GM21529 (cell line): ENCODE results near the gene CDH22.

ENCODE experiments used
- ATAC-seq: cut with Tn5 transposase; IDR thresholded peaks from one replicate; pipeline ENCODE4 v1.9.1; 2021; ENCODE audit not compliant: unreplicated experiment

The CDH22 gene

DNA sequence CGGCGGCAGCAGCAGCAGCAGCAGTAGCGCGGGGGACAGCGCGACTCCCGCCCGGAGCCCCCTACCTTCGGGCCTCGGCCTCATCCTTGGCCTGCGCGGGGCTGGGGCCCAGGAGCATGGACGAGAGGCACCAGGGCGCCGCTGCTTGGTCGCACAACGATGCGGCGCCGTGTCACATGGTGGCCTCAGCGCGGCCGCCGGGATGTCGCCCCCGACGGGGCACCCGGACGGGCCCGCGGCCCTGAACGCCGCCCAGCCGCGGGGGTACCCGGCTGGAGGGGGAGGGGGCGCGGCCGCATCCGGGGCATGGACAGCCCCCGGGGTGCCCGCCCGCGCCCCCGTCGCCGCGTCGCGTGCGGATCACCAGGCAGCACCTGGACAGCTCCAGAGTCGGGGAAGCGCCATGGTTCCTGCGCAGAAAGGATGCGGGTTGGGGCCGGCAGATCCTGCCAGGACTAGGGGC is 57.1 kb downstream of the CDH22 start:
- ATAC-seq, result no peak

DNA sequence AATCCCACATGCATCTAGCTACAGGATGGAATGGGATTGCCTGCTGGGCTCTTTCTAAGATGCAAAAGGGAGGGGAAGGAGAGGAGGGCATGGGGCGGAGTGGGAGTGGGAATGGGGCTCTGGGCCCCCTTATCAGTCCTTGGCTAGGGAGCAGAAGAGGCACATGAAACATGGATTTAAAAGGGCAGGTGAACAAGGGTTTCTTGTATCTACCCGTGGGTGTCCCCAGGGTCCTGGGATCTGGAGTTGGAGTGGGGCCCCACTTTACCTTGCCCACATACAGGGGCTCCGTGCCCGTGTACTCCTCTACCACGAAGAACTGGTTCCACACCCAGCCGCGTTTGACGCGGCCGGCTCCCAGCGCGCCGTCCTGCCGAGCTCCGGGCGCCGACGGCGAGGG is 57.5 kb downstream of the CDH22 start:
- no peak for ATAC-seq

DNA sequence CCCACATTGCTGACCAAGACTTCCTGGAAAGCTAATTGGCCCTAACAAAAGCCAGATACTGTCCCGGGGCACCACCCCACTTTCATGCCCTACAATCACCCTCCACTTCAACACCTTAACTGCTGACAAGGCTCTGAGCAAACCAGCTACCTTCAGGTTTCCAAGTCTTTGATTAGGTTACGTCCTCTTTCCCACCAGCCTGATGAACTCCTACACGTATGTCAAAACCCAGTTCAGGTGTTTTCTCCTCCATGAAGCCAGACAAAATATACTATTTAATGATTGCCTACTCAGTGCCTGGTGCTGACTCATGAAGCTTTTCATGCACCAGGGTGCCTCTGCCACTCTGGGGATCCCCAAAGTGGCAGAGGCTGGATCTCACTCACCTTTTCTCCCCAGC is 58.6 kb downstream of the CDH22 start:
- no peak for ATAC-seq

DNA sequence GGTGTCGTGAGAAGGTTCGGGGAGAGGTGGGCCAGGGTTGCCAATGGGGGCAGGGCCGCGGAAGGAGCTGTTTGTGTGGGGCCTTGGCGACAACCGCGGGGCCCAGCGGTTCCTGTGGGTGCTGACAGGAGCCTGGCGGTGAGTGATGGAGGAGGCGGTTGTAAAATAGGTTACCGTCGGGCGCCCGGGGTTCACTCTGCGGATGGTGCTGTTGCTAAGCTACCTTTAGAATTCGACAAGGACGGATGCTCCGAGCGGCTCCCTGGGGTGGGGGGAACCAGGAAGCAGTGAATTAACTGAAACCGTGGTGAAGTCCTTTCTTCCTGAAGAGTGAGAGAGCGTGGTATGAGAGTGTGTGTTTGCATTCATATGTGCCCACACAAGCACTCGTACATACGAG is 61.7 kb downstream of the CDH22 start:
- no peak for ATAC-seq

DNA sequence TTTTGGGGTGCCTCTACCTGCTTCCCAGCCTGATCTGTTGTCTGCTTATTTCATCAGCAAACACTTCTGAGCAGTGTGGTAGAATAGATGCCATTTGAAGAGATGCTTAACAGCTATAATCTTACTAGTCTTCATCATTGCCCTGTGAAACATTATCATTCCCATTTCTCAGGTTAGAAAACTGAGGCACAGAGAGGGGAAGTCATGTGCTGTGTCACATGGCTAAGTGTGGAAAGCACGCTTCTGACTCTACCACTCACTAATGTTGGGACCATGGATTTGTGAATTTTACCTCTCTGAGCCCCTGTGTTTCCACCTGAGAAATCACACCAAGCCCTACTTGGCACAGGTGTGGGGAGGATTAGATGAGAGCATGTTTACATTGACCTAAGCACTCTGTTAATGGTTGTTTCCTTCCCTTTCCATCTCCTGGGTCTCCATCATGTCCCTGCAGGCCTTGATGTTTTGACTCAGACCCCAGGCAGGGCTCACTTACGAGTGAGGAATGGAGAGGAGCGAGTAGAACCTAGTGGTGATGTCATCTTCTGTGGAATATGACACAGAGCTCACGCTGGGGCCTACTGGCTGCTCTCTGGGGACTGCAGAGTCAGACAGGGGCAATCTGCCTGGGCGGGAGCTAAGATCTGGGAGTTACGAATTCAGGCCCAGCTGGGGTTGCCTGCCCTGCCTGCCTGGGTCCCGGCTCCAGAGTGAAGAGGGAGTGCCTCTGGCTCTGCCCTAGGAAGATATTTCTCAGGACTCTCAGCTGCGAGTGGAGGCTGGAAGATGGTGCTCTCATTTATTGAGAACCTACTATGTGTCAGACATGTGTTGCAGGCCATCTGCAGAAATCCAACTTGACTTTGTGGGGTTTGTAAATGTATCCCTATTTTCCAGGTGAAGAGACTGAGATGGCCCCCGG is 64.3 kb downstream of the CDH22 start:
- no peak for ATAC-seq

DNA sequence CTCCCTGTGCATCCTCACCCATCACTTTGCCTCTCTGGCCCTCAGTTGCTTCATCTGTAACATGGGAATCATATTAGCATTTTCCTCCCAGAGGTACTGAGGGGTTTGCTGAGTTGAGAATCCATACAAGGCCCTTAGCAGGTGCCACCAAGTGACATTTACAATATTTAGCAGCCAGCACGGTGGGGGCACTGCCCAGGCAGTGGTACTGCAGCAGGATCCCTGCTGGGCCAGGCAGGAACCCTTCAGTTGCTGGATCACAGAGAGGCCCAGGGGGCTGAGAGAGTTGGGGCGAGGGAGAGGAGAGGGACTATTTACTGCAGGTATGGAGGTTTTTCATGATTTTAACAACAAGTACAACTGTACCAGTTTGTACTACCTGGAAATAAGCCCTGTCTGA is 65.9 kb downstream of the CDH22 start:
- ATAC-seq, result no peak

DNA sequence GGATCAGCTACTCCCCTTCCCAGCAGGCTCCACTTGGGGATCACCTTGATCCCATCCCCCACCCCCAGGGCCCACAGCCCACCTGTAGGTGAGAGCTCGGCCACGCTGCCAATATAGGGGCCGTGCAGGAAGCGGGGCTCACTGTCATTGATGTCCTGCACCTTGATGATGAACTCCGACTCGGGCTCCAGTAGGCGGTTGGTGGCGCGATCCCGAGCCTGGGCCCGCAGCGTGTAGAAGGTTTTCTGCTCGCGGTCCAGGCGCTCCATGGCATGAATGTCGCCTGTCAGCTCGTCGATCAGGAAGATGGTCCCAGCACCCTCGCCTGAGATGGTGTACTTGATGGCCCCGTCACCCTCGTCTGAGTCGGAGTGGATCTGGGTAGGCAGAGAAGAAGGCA is 67.4 kb downstream of the CDH22 start:
- no peak for ATAC-seq

DNA sequence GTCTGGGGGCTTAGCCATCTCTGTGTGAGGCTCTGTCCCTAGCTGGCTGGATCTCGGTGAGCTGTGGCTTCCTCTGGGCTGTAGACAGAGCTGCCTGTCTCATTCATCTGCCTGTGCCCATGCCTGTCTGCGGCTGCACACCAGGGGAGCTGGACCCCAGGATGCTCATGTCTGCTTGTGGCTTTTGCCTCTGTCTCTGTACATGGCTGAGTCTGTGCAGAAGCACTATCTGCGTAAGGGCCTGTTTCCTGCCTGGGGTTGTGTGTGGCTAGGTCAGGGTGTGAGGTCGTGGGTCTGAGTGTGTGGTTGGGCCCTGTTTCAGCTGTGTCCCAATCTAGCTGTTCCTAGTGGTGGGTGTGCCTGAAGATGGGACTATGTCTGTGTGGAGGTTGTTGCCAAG is 68.2 kb downstream of the CDH22 start:
- ATAC-seq, result no peak

DNA sequence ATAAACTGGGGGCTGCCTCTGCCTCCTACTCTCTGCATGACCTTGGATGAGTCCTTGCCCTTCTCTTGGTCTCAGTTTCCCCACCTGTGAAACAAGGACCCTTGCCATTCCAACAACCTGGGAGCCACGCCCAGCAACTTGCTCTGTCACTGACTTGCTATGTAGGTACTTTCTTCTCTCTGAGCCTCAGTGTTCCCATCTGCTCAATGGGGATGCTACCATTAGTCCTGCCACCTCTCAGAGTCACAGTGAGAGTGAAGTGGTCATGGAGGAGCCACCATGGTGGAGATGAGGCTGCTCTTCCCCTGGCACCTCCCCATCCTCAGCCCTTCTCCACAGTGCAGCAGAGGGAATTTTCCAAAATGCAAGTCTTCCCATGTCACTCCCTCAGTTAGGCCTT is 70.6 kb downstream of the CDH22 start:
- no peak for ATAC-seq

DNA sequence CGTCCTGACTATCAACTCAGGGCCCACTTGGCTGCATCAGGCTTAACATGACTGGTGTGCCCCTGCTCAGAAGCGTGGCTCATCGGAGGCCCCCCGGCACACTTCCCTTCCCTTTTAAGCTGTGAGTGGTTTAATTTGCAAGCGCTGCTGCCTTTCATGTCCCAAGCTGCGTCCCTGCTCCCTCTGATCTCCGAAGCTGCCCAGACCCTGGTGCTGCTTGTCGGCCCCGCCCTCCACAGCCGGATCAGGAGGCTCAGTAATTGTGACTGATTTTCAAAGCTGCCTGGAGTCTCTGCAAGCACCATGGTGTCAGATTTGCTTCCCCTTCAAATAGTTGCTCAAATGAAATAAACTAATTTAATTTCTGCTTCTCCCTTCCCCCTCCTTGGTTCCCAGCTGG is 71.1 kb downstream of the CDH22 start:
- no peak for ATAC-seq

DNA sequence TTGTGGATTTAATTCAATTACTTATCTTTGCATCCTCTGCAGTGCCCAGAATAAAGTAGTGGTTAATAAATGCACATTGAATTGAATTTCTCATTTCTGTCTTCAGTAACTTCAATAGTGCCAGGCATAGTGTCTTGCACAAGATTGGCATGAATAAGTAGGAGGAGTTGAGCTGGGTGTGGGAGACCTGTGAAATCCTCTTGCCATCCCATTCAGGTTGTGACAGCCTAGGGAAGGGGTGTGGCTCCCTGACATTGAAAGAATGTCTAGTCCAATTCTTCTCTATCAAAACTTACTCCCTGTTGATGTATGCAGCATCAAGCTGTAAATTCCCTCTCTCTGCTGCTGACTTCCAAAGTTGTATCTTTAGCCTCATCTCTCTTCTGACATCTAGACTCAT is 73.2 kb downstream of the CDH22 start:
- ATAC-seq, result no peak

DNA sequence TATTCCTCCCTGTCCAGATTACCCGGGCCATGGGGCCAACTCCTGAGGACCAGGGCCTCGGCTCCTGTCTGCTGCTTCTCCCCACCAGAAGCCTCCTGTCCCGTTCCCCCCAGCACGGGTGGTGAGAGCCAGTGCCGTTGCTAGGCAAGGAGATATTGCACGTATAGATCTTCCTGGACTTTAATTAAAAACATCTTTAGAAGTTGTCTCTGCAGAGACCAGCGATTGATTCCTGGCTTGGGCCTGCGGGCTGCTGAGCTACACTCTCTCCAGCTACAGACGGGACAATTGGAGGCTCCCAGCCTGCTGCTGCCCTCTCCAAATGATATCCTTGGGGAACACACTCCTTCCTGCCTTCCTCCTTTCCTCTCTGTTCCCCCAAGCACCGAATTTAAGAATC is 74.6 kb downstream of the CDH22 start:
- no peak for ATAC-seq

DNA sequence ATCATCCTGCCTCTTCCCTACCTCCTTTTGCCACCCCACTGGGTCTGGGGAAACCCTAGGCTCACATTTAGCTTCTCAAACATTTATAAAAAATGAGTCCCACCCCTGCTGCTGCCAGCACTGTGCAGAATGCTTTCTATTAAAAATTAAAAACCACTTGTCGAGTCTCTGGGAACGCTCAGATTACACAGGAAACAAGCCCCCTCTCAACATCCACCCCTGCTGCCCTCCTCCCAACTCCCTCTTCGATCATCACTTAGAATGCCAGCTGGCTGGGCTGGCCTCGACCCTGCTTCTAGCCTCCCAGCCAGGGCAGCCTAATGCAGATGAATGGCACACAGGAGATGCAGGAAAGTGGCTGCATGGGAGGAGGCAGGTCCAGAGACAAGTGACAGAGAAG is 75.8 kb downstream of the CDH22 start:
- ATAC-seq, result no peak

DNA sequence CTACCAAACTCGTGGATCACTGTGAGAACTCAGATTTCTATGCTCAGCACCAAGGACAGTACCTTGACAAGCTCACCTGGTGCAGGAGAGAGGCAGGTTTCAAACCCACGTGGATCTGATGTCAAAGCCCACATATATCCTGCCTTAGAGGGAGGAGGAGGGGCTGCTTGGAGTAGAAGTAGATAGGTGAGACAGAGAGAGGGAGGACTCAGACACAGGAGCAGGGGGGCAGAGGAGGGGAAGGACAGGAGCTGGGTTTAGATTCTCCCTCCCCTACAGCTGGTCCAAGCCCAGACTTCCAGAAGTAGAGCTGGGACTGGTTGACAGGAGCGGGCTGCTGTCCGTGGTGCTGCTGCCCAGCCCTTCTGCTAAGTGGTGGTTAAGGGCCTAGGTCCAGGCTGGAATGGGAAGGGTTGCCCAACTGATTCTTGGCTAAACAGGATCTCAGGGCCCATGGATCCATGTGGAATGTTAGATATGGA is 77.5 kb downstream of the CDH22 start:
- ATAC-seq, result no peak

DNA sequence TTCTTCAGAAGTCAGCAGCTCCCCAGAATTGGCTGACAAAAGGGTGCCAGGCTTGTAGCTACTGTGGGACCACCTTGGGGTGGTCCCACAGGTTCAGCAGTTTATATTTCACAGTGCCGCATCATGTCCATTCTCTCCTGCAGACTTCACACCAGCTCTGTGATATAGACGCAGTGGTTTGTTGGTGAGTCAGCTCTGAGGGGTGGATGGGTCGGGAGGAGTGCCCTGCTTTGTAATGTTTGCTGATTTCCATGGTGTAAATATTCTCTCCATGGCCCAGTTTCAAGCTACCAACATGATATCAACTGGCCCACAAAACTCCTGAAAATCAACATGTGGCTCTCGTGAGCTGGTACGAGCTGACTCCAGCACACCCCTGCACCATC is 78.2 kb downstream of the CDH22 start:
- ATAC-seq, result no peak

DNA sequence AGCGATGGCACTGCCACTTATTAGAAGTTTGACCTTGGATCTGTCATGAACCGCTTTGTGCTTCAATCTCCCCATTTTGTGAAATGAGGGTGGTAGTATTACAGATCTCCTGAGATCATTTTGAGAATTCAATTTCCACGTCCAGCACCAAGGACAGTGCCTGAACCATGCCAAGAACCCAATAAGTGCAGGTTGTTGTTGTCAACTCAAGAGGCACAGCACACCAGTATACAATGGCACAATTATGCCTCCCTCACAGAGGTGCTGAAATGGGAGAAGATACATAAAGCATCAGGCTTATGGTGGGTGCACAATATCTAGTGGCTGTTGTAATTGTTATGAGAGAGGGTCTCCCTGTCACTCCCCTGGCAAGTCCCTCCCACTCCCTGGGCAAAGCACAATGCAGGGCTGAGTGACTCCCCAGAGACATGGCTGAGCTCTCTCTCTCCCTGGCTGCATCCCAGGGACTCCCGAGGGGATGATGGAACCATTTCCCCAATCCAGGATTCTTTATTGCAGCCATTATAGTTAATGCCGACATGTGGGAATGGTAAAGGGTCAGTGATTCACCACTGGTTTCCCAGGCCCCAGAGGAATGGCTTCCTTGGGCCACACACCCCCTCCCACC is 78.7 kb downstream of the CDH22 start:
- no peak for ATAC-seq

DNA sequence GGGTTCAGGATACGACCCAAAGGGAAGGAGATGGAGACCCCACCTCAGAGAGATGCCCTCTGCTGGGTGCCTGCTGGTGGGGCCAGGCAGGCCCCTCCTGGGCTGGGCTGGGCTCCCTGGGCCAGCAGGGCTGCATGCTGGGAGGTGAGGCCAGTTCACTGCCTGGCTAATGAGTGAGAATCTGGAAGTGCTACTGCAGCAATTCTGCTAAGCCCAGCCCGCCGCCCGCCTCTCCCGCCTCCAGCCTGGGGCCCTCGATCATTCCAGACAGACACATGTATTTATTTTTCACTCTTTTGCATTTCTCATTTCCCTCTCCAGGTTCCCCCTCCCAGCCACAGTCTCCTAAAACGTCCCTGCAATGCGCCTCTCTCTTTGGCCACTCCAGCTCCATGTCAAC is 79.6 kb downstream of the CDH22 start:
- ATAC-seq, result no peak

DNA sequence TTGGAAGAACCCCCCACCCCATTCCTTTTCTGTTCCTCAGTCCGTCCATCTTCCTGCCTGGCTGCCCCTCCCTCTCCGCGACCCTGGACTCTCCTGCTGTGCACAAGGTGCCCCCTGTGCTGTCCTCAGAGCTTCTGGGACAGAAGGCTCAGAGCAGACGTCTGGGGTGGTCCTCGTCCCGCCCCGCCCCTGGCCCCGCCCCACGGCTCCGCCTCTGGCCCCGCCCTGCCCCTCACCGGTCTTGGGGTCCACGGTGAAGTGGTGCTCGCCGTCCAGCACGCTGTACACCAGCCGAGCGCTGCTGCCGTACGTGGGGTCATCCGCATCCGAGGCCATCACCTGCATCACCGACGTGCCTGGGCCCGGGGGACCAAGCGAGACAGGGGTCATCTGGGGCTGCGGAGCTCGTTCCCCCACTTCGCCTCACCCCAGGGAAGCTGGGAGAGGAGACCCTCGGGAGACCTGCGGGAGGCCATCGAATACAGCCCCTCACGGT is 81.0 kb downstream of the CDH22 start:
- ATAC-seq, result no peak

DNA sequence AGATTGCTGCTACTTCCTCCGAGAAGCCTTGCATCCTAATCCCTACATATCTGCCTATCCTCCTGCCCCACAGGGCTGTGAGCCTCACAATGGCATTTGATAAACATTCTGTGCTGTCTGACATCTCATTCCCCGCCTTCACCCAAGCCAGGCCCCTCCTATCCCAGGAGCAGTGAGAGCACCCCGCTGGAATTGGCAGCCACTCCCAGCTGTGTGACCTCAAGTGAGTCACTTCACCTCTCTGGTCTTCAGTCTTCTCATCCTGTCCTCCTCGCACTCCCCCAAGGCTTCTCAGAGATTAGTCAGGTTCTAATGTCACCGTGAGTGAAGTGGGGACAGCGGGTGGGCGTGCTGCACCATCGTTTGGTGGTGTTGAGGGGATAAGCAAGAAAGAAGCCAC is 81.7 kb downstream of the CDH22 start:
- no peak for ATAC-seq

DNA sequence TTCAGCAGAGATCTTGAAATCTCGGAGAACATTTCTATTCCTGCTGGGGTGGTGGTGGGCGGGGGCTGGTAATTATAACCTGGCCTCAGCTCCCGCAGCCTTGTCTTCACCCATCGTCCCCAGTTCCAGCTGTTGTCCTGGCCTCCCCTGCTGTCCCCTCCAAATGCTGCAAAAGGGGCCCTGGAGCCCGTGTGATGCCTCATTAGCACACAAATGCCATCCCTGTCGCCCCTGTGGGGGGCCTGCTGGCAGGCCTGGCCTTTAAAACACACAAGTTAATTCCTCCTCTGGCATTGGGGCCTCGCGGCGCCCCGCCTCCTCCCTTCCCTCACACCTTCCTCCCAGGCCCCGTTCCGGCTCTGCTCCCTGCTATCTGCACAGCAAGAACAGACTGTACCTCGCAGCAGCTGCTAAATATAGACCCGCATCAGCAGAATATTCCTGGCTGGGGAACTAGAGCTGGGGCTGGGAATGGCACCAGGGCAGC is 85.7 kb downstream of the CDH22 start:
- ATAC-seq, result no peak

DNA sequence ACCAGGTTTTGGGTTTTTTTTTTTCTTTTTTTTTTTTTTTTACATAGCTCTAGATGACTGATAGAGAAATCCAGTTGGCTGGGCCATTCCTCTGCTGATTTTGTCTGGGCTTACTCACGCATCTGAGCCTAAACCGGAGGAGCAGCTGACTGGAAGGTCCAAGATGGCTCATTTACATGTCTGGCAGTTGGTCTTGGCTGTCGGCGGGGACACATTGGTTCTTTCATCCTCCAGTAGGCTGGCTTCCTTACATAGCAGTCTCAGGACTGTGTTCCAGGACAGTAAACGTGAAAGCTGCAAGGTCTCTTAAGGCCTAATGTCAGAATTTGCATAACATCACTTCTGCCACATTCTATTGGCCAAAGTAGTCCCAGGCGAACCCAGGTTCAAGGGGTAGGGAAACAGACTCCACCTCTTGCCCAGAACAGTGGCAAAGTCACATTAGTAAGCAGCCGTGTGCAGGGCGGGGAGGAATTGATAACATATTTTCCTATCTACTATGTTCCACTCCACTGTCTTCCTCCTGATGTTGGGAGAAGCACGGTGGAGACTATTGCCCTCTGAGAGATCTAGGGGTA is 87.0 kb downstream of the CDH22 start:
- no peak for ATAC-seq
